ENCODE results near the gene GAK. TPM values are rescaled to one million over a fixed set of nuclear protein-coding genes. Genes with fewer than 3 reads are reported as not detected.

Gene GAK
- polyA plus RNA-seq, 1 of the 3 experiments (the other 2 are of a cell fraction): 35.9 TPM

DNA sequence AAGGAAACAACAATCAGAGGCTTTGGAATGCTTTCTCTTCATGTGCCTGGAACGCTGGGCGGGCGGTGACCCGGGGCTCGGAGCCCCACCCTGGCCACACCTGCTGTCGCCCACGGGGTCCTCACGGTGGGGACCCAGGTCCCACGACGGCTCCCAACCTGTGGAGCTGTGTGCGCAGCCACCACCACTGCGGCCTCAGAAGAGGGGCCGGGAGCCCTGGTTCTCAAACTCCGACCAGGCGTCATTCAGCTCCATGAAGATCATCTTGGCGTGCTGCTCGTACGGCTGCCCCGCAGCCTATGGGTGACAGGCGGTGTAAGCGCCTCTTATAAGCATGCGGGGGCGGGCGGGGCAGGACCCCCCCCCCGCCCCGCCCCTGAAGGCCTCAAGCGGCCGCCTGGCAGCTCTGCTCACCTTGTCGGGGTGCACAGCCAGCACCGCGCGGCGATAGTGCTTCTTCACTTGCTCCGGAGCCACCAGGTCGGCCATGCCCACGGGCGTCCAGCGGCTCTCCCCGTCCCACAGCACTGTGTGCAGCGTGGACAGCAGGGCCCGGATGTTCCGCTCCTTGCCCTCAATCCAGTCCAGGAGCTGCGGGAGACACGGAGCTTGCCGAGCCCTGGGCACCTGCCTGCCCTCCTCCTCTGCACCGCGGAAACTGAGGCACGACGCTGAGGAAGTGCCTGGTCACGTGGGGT is 82.5 kb downstream of the GAK start:
- Histone ChIP-seq H3K36me3 (replicated peaks in 1 of 2; ENCODE audit: control insufficient read depth in 1 of 2, insufficient read depth in 2 of 2, low read length in 1 of 2) (peaks cover 0 to 13% of the 10 kb centered on the region in 2 experiments), H3K9ac (no peak overlapping the region), H4K20me1 (ENCODE audit: insufficient read depth) (no peaks in the 10 kb centered on the region), H3K9me3 (no peaks in the 10 kb centered on the region), H3K9me2 (no peaks in the 10 kb centered on the region), H3F3A (replicated peaks; ENCODE audit: insufficient read depth) (no peaks in the 10 kb centered on the region), H3K27me3 (ENCODE audit: insufficient read depth) (no peaks in the 10 kb centered on the region), H3K4me2 (no peak overlapping the region), H3K4me1 (ENCODE audit: control insufficient read depth in 1 of 2, insufficient read depth in 2 of 2, low read depth in 1 of 2, low read length in 1 of 2) (no peaks in the 10 kb centered on the region; a peak in 1 of 4 replicates), H2AFZ (ENCODE audit: low read depth) (no peak overlapping the region), H3K4me3 (ENCODE audit: low read depth in 2 of 2, low read length in 1 of 2) (no peak overlapping the region), H3K79me2 (ENCODE audit: insufficient read depth) (no peaks in the 10 kb centered on the region), H3K27ac (ENCODE audit: low read depth in 2 of 2, low read length in 1 of 2) (no peak overlapping the region)
- TF ChIP-seq, protein P1, sequence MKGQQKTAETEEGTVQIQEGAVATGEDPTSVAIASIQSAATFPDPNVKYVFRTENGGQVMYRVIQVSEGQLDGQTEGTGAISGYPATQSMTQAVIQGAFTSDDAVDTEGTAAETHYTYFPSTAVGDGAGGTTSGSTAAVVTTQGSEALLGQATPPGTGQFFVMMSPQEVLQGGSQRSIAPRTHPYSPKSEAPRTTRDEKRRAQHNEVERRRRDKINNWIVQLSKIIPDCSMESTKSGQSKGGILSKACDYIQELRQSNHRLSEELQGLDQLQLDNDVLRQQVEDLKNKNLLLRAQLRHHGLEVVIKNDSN (IDR thresholded peaks at IDR 0.05; ENCODE audit: borderline replicate concordance, low read depth): no peak
- no peak for TF ChIP-seq FOSL2 (IDR thresholded peaks at IDR 0.05; ENCODE audit: borderline replicate concordance, low read depth)
- TF ChIP-seq RCOR1 (IDR thresholded peaks at IDR 0.05; ENCODE audit: low read length): no peak
- no peak for TF ChIP-seq SMC3 (IDR thresholded peaks at IDR 0.05; ENCODE audit: low read depth, low read length)
- no peak for TF ChIP-seq RFX5 (IDR thresholded peaks at IDR 0.05; ENCODE audit: low read length)
- TF ChIP-seq, protein P2, sequence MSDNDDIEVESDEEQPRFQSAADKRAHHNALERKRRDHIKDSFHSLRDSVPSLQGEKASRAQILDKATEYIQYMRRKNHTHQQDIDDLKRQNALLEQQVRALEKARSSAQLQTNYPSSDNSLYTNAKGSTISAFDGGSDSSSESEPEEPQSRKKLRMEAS (IDR thresholded peaks at IDR 0.05; ENCODE audit: low read depth): no peak
- TF ChIP-seq MXI1 (IDR thresholded peaks at IDR 0.05; ENCODE audit: low read depth, low read length): no peak
- TF ChIP-seq FOXJ3 (CRISPR knock-in tag; IDR thresholded peaks at IDR 0.05): no peak
- TF ChIP-seq, protein P3, sequence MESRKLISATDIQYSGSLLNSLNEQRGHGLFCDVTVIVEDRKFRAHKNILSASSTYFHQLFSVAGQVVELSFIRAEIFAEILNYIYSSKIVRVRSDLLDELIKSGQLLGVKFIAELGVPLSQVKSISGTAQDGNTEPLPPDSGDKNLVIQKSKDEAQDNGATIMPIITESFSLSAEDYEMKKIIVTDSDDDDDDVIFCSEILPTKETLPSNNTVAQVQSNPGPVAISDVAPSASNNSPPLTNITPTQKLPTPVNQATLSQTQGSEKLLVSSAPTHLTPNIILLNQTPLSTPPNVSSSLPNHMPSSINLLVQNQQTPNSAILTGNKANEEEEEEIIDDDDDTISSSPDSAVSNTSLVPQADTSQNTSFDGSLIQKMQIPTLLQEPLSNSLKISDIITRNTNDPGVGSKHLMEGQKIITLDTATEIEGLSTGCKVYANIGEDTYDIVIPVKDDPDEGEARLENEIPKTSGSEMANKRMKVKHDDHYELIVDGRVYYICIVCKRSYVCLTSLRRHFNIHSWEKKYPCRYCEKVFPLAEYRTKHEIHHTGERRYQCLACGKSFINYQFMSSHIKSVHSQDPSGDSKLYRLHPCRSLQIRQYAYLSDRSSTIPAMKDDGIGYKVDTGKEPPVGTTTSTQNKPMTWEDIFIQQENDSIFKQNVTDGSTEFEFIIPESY (IDR thresholded peaks at IDR 0.05; ENCODE audit: borderline replicate concordance, low read depth): no peak
- no peak for TF ChIP-seq MEF2A (IDR thresholded peaks at IDR 0.05; ENCODE audit: borderline replicate concordance, low read depth)
- WGBS (ENCODE audit: low lambda C conversion rate): 96% methylated on average over 16 of the region's 50 CpGs
- POLR2A ChIA-PET: no interaction called here
- CTCF ChIA-PET: interaction anchor here (0.8 kb wide), 1 partner anchor 9 kb away, joined by 3 read pairs; no protein-coding TSS in a partner anchor
- DNase-seq: peak; percentile 24

DNA sequence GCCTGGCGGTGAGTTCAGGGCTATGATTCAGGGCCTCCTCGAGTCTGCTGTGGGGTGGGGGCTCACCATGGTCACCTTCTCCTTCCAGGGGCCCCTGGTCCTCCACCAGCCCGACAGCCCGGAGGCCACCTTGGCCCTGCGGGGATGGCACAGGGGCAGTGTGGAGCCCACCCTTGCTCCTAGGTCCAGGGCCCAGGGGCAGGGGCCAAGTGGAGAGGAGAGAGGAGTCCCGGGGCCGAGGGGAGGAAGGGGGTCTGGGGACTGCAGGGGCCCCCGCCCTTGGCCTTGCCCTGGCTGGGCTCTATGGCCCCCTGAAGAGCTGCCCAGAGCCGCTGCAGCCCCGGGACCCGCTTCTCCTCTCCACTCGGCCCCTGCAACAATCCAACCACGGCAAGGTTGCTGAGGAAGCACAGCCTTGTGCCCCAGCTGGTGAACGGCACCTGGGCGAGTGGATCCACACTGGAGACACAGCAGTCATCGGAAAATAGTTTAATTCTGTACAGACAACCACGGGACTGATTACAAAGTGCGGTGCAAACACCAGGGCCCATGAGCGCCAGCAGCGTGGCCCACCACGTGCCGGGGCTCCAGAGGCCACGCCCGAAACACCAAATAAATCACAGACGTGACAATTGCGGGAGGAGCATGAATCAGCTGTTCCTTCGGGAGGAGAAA is 83.2 kb downstream of the GAK start:
- Histone ChIP-seq H3K9me3 (no peaks in the 10 kb centered on the region), H3K27me3 (ENCODE audit: insufficient read depth) (no peaks in the 10 kb centered on the region), H3K27ac (ENCODE audit: low read depth in 2 of 2, low read length in 1 of 2) (no peak overlapping the region), H4K20me1 (ENCODE audit: insufficient read depth) (no peaks in the 10 kb centered on the region), H3K9me2 (no peaks in the 10 kb centered on the region), H3K4me3 (ENCODE audit: low read depth in 2 of 2, low read length in 1 of 2) (no peak overlapping the region), H3K36me3 (replicated peaks in 1 of 2; ENCODE audit: control insufficient read depth in 1 of 2, insufficient read depth in 2 of 2, low read length in 1 of 2) (peaks cover 0 to 13% of the 10 kb centered on the region in 2 experiments), H3K79me2 (ENCODE audit: insufficient read depth) (no peaks in the 10 kb centered on the region), H3K4me1 (ENCODE audit: control insufficient read depth in 1 of 2, insufficient read depth in 2 of 2, low read depth in 1 of 2, low read length in 1 of 2) (no peaks in the 10 kb centered on the region; a peak in 1 of 4 replicates), H3K9ac (no peak overlapping the region), H2AFZ (ENCODE audit: low read depth) (no peak overlapping the region), H3K4me2 (no peak overlapping the region), H3F3A (replicated peaks; ENCODE audit: insufficient read depth) (no peaks in the 10 kb centered on the region)
- WGBS (ENCODE audit: low lambda C conversion rate): 94% methylated on average over 18 of the region's 27 CpGs
- POLR2A ChIA-PET: no interaction called here
- no peak for TF ChIP-seq TEAD4 (IDR thresholded peaks at IDR 0.05; ENCODE audit: borderline replicate concordance, insufficient read depth)
- no peak for TF ChIP-seq FOXJ3 (CRISPR knock-in tag; IDR thresholded peaks at IDR 0.05)
- TF ChIP-seq EZH2phosphoT487 (IDR thresholded peaks at IDR 0.05; ENCODE audit: borderline replicate concordance, low read depth): no peak
- no peak for TF ChIP-seq FOSL2 (IDR thresholded peaks at IDR 0.05; ENCODE audit: borderline replicate concordance, low read depth)
- DNase-seq: peak; percentile 25
- CTCF ChIA-PET: interaction anchor here (0.8 kb wide), 1 partner anchor 9 kb away, joined by 3 read pairs; no protein-coding TSS in a partner anchor

Measured in SK-N-SH (cell line).